GM19025 (cell line): Measurements from ENCODE around the gene TP53AIP1.
A peak's percentile ranks its signal among the peaks of the same experiment; 100 is the strongest.
"Not testable (repeated sequence)": the region's sequence is repeated elsewhere in the genome, so short reads cannot be mapped to it uniquely, and the experiment has no call there.

Source experiments
- ATAC-seq: cut with Tn5 transposase; IDR thresholded peaks from one replicate; pipeline ENCODE4 v1.9.1; 2021; ENCODE audit warnings: mild to moderate bottlenecking, low read depth, moderate library complexity; ENCODE audit not compliant: unreplicated experiment

TP53AIP1 gene

DNA sequence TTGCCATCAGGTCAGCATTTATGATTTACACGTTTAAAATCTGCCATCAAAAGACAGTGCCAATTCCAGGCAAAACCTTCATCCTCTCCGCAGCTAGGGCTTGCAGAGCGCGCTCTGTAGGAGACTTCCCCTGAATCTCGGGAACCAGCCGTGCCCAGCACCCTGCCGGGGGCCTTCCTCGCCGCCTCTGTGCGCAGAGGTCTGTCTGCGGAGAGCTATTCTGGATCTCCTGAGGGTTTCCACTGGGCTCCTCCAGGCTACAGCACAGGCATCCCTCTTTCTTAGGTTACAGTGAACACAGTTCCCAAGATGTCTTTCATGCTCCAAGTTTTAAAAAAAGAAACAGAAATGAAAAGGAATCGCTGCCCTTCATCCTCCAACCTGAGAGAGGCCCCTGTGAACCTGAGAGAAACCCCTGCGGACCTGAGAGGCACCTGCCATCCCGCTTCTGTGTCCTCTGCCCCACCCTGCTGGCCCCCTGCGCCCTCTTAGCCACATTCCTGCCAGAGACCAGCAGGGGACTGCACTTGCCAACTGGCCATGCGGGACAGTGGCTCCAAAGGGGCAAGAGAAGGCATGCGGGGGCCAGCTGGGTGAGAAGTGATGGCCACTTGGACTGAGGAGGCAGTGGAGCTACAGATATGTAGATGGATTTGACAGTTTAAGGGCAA lies 16.1 kb downstream of the TP53AIP1 start:
- no peak for ATAC-seq

GRCh38 chr11:128926000-128926399 lies 16.7 kb downstream of the TP53AIP1 start:
- no peak for ATAC-seq

DNA sequence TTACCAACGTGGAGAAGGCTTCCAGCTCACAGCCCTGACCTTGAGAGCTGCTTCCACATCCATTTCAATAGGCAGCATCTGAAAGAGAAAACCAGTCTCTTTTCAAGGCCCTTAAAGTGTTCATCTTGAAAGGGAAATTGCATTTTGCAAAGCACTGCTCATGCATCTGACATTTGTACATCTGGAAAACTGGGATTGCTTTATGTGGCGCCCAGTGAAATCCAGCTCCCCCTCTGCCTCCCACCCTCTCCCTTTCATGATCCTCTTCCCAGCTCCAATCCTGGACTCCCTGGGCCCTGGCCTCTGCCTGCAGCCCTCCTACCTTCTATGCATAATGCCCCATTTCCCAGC lies 17.4 kb downstream of the TP53AIP1 start:
- no peak for ATAC-seq

DNA sequence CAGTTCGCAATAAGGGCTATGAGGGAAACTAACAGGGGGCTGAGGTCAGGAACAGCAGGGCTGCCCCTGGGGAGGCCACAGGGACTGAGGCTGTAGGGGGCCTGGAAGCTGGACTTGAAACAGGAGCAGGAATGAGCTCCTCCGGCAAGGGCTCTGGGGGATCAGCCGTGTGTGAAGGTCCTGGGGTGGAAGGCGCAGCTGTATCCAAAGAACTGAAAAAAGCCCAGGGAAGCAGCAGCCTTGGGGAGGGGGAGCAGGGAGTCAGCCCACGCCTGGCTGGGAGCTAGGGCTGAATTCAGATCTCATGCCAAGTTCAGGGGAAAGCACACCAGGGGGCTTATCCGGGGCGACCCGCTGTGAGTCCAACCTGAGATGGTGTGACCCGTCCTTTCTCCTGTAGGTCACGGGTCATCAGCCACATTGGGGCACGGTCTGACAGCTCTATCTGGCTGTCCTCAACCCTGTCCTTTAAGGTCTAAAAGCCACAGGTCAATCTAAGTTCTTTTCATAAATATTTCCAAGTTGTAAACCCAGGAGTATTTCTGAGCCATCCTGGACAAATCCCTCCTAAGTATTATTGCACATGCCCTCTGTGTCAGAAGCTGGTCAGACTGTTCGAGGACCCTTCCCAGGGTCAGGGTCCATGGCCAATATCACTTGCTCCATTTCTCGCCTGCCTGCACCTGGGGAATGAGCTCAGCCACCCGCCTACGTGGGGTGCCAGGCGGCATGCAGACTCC lies 18.0 kb downstream of the TP53AIP1 start:
- ATAC-seq = no peak

DNA sequence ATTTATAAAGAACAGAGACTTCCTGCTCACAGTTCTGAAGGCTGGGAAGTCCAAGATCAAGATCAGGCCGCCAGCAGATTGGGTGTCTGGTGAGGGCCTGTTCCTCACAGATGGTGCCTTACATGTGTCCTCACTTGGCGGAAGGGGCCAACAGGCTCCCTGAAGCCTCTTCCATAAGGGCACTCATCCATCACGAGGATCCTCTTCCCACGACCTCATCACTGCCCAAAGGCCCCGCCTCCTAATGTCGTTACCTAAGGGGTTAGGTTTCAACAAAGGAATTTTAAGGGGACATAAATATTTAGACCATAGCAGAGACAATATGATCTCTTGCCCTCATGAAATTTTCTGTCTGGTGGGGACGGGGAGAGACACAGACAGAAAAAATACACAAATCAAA lies 18.6 kb downstream of the TP53AIP1 start:
- ATAC-seq = no peak

GRCh38 chr11:128921793-128922192 lies 20.9 kb downstream of the TP53AIP1 start:
- no peak for ATAC-seq

DNA sequence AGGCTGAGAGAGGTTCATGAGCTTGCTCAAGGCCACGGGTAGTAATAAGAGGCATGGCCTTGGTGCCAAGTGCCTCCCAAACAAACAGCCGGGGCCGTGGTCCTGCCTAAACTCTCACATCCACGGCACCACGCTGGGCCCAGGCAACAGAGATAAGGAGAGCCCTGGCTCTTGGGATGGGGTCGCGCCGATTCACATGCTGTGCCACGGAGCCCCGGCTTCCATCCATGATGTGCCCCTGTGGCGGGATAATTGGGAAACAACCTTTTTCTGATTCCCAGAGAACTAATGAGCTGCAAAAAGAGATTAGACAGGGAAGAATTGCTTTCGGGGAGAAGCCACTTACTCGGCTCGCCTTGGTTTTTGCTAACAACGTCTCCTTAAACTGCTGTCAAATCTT lies 22.0 kb downstream of the TP53AIP1 start:
- ATAC-seq = no peak

- not testable (repeated sequence) for ATAC-seq
These were observed 23.0 kb downstream of the TP53AIP1 start for GRCh38 chr11:128919635-128920034.

DNA sequence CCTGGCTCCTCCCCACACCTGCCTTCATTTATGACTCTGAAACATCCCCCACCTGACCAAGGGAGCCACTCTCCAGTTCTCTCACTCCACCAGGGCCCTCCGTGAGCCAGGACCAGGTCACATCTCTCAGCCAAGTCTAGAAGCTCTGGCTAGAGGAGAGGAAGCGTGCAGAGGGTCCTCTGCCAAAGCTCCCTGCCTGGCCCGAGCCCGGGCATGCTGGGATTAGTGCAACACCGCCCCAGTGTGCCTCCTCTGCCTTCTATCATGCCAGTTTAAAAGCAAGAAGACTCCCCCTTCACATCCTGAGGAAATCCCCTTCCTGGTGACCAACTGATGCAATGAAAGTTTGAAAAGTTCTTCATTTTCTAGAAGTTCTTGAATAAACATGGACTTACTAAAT lies 23.5 kb downstream of the TP53AIP1 start:
- ATAC-seq = no peak

DNA sequence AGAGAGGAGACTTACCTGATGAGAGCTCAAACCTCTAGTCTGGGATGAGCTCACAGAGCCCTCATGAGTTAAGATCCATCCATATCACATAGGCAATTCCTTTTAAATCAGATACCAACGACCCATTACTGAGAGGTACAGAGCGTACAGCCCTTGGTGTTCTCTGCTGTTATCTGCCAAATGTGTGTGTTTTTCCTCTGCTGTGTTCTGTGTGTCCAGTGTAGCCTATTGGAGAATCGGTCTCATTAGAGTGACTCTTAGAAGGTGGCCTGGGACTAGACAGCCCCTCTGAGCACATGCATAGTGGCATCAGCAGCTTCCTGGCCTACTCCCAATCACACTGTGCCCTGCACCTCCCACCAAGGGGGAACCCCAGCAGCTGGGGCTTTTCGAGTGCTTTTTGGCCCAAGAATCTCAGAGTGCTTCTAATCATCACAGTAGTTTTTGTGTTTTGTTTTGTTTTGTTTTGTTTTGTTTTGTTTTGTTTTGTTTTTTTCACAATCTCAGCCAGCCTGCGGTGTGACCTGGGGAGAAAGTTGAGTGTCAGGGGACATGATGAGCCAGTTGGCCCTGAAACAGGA lies 25.4 kb downstream of the TP53AIP1 start:
- ATAC-seq = peak; percentile 50

GRCh38 chr11:128916681-128917080 lies 26.0 kb downstream of the TP53AIP1 start:
- ATAC-seq = no peak

GRCh38 chr11:128916037-128916572 lies 26.6 kb downstream of the TP53AIP1 start:
- ATAC-seq = no peak

DNA sequence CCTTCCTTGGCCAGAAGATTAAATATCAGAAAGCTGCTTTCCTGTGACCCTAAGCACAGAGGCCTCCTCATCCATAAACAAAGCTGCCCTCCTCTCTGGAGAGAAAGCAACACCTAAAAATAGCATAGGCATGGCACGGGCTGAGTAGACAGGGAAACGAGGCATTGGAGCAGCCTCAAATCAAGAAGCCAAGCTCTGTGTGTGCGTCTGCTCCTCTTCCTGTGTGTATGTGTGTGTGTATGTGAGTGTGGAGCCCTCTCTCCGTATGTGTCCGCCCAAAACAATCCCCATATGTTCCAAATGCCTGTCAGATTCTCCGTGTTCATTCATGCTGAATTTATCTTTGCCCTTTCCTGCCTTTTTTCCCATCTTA lies 27.5 kb downstream of the TP53AIP1 start:
- no peak for ATAC-seq

- ATAC-seq = no peak
These were observed 28.2 kb downstream of the TP53AIP1 start for GRCh38 chr11:128914216-128915148.

DNA sequence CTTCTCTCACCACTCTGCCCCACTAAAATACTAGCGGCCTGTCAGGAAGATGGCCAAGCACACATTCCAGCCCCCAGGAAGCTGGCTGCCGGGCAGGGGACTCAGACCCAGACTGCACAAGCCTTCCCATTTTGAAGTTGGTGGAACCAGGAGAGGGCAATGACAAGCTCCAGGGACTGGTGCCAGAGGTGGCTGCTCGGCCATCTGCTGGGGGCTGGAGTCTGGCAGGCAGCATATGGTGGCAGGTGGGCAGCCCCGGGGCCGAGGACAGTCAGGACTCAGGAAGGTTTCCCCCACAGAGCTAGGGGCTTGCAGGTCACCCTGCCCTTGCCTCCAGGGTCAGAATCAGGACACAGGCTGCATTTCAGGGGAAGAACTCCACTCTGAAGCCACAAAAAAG lies 28.9 kb downstream of the TP53AIP1 start:
- no peak for ATAC-seq

- ATAC-seq = no peak
These were observed 31.0 kb downstream of the TP53AIP1 start for GRCh38 chr11:128911701-128912100.

DNA sequence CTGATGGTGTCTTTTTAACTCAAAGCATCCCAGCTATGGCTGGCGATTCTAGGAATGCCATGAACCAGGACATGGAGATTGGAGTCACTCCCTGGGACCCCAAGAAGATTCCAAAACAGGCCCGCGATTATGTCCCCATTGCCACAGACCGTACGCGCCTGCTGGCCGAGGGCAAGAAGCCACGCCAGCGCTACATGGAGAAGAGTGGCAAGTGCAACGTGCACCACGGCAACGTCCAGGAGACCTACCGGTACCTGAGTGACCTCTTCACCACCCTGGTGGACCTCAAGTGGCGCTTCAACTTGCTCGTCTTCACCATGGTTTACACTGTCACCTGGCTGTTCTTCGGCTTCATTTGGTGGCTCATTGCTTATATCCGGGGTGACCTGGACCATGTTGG lies 31.4 kb downstream of the TP53AIP1 start:
- ATAC-seq = no peak

- ATAC-seq = no peak
These were observed 32.1 kb downstream of the TP53AIP1 start for GRCh38 chr11:128910576-128910975.

DNA sequence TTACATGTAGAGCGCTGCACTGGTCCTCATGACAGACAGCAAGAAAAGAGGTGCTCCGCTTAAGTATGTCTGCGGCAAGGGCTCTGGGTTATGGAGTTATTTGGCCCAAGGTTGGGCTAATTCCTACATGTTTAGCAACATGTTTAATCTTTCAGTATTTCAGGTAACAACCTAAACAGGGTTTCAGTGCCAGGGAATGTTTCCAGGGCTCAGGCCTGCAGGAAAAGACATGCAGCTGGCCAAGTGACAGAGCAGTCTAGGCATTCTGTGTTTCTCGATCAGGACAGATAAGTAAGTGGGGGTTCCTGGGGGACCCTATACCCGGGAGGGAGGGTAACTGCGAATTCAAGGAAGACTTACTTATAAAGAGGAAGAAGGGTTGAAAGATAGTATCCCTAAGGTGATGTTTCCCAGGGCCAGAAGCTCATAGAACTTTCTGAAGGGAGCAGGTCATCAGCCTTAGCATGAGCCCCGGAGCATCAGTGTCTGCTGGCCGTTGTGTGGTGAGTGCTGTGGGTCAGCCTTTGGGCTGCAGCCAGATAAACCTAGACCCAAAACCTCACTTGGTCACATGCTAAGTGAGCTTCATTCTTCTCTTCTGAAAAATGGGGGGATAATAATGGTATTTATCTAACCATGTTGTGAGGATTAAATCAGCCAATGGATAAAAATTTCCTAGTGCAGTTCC lies 33.1 kb downstream of the TP53AIP1 start:
- ATAC-seq = no peak
